Measurements from ENCODE around the gene PTX4. TPM values are rescaled to one million over a fixed set of nuclear protein-coding genes. Genes with fewer than 3 reads are reported as not detected.

PTX4 gene
- total and polyA plus RNA-seq, 2 donors: 0.10 TPM; not detected in 1

DNA sequence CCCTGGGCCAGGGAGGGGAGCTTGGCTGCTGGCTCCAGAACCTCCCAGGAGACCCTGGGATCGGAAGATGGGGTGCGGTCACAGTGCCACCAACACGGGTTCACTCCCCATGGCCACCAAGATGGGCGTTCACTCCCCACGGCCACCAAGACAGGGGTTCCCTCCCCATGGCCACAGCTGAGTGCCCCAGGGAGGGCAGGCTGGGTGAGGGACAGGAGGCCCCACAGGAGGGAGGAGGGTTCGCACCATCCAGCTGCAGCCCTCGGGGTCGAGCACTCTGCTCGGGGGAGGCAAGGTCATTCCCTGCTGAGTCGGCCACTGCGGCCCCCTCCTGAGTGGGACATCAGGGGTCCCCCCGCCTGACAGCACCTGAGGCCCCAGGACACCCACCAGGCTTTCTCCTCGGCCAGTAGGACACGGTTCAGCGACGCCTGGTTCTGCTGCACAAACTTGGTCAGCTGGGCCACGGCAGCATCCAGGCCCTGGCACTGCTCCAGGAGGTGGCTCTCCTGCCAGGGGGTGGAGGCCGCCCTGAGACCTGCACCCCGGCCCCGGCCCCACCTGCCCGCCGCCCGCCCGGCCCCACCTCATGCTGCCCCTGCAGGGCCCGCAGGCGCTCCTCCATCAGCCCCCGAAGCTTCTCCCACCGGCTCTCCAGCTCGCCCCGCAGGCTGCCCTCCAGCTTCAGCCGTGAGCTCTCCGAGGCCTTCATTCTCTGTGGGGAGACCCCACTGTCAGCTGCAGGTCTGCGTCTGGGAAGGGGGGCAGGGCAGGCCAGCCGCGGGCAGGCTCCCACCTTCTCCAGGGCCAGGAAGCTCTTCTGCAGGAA, 50.3 kb downstream of the PTX4 start:
- no peak for DNase-seq (ENCODE audit: extremely low spot score)
- 83% methylated on average over 35 of the region's 35 CpGs for WGBS
- no peaks in the 10 kb centered on the region for H3K4me1 ChIP-seq (ENCODE audit: insufficient read depth)
- no peak overlapping the region for H3K4me3 ChIP-seq (ENCODE audit: low read depth, low read length)
- no peak overlapping the region for H3K27ac ChIP-seq (ENCODE audit: low read depth)
- no peaks in the 10 kb centered on the region for H3K36me3 ChIP-seq (ENCODE audit: insufficient read depth)

DNA sequence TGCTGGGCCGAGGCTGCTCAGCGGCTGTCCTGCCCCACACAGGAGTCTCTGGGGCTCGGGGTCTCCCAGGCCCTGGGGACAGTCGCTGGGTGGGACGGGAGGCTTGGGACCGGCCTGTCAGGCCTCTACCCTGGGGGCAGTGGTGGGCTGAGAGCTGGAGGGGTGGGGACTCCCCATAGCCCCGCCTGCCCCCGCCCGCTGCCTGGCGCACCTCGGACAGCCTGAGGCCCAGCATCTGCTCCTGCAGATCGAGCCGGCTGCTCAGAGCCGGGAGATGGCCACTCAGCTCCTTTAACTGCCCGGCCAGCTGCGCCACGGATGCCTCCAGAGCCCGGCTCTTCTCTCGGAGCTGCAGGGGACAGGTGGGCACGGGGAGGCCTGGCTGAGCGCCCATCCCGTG, 51.1 kb downstream of the PTX4 start:
- Histone ChIP-seq H3K4me3 (ENCODE audit: low read depth, low read length) (no peak overlapping the region), H3K4me1 (ENCODE audit: insufficient read depth) (no peaks in the 10 kb centered on the region), H3K36me3 (ENCODE audit: insufficient read depth) (no peaks in the 10 kb centered on the region), H3K27ac (ENCODE audit: low read depth) (no peak overlapping the region)
- WGBS: 84% methylated on average over 22 of the region's 22 CpGs
- no peak for DNase-seq (ENCODE audit: extremely low spot score)

GRCh38 chr16:1436731-1437355, 51.9 kb downstream of the PTX4 start:
- Histone ChIP-seq H3K4me3 (ENCODE audit: low read depth, low read length) (no peak overlapping the region), H3K27ac (ENCODE audit: low read depth) (no peak overlapping the region), H3K36me3 (ENCODE audit: insufficient read depth) (no peaks in the 10 kb centered on the region), H3K4me1 (ENCODE audit: insufficient read depth) (no peaks in the 10 kb centered on the region)
- 91% methylated on average over 47 of the region's 47 CpGs for WGBS
- no peak for DNase-seq (ENCODE audit: extremely low spot score)

DNA sequence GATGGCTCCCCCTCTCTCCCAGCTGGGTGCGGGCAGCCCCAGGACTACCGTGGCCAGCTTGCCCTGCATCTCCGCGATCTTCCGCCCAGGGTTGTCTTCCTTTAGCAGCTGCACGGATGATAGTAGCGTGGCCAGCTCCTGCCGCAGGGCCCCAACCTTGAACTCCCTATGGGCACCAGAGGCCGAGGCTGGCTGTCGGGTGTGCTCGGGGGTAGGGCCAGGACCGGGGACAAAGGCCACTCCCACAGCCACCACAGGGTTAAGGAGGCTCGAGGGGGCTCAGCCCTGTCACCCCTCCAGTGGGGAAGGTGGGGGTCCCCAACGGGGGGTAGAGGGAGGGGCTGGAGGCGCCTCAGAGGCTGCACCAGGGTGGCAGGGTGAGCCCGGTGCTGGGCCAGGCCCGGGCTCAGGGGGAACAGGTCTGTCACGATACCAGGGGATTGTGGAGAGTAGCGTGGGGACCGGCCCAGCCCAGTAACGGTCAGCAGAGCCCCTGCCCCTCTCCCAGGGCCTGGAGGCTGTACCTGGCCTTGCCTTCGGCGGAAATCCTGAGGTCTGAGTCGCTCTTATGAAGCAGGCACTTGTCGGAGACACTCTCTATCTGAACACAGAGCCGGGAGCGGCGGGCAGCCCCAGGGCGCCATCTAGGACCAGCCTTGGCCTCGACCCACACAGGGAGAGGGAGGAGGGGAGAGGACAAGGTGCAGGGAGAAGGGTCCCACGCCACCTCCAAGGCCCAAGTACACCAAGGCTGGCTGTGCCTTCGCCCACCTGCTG, 52.6 kb downstream of the PTX4 start:
- Histone ChIP-seq H3K4me3 (ENCODE audit: low read depth, low read length) (no peak overlapping the region), H3K36me3 (ENCODE audit: insufficient read depth) (no peaks in the 10 kb centered on the region), H3K27ac (ENCODE audit: low read depth) (no peak overlapping the region), H3K4me1 (ENCODE audit: insufficient read depth) (no peaks in the 10 kb centered on the region)
- no peak for DNase-seq (ENCODE audit: extremely low spot score)
- WGBS: 84% methylated on average over 32 of the region's 32 CpGs

Other genes with a start within 250 kb of the PTX4 start
- gene TPSAB1, start 248.2 kb downstream of the PTX4 start, total RNA-seq: 10.8 TPM
- gene TPSAB1, start 248.2 kb downstream of the PTX4 start, polyA plus RNA-seq: 72.9 TPM
- gene TPSD1, start 232.9 kb downstream of the PTX4 start, total RNA-seq: 1.1 TPM
- gene TPSD1, start 232.9 kb downstream of the PTX4 start, polyA plus RNA-seq: 2.1 TPM
- 41.9 TPM for gene UBE2I, start 179.3 kb downstream of the PTX4 start, total RNA-seq
- 84.1 TPM for gene UBE2I, start 179.3 kb downstream of the PTX4 start, polyA plus RNA-seq
- 0.63 TPM for gene BAIAP3, start 155.3 kb downstream of the PTX4 start, total RNA-seq
- gene BAIAP3, start 155.3 kb downstream of the PTX4 start, polyA plus RNA-seq: 2.7 TPM
- 22.3 TPM for gene TSR3, start 137.1 kb downstream of the PTX4 start, total RNA-seq
- gene TSR3, start 137.1 kb downstream of the PTX4 start, polyA plus RNA-seq: 62.1 TPM
- 28.0 TPM for gene GNPTG, start 137.0 kb downstream of the PTX4 start, total RNA-seq
- gene GNPTG, start 137.0 kb downstream of the PTX4 start, polyA plus RNA-seq: 70.4 TPM
- 11.2 TPM for gene UNKL, start 74.2 kb downstream of the PTX4 start, total RNA-seq
- 18.7 TPM for gene UNKL, start 74.2 kb downstream of the PTX4 start, polyA plus RNA-seq
- 8.5 TPM for gene UQCC4, start 68.2 kb downstream of the PTX4 start, total RNA-seq
- 26.4 TPM for gene UQCC4, start 68.2 kb downstream of the PTX4 start, polyA plus RNA-seq
- not detected for gene PERCC1, start 57.9 kb downstream of the PTX4 start, total RNA-seq
- gene PERCC1, start 57.9 kb downstream of the PTX4 start, polyA plus RNA-seq: not detected
- gene CCDC154, start 44.4 kb downstream of the PTX4 start, total RNA-seq: 0.37 TPM
- gene CCDC154, start 44.4 kb downstream of the PTX4 start, polyA plus RNA-seq: 0.86 TPM
- 19.6 TPM for gene CLCN7, start 13.9 kb downstream of the PTX4 start, total RNA-seq
- 64.0 TPM for gene CLCN7, start 13.9 kb downstream of the PTX4 start, polyA plus RNA-seq
- 10.6 TPM for gene TELO2, start 4.4 kb upstream of the PTX4 start, total RNA-seq
- 39.7 TPM for gene TELO2, start 4.4 kb upstream of the PTX4 start, polyA plus RNA-seq
- gene TMEM204, start 44.7 kb upstream of the PTX4 start, total RNA-seq: 10.0 TPM
- 66.0 TPM for gene TMEM204, start 44.7 kb upstream of the PTX4 start, polyA plus RNA-seq
- 22.2 TPM for gene IFT140, start 123.1 kb upstream of the PTX4 start, total RNA-seq
- 18.3 TPM for gene IFT140, start 123.1 kb upstream of the PTX4 start, polyA plus RNA-seq
- 10.3 TPM for gene CRAMP1, start 123.4 kb upstream of the PTX4 start, total RNA-seq
- gene CRAMP1, start 123.4 kb upstream of the PTX4 start, polyA plus RNA-seq: 11.2 TPM
- gene JPT2, start 189.3 kb upstream of the PTX4 start, total RNA-seq: 37.3 TPM
- gene JPT2, start 189.3 kb upstream of the PTX4 start, polyA plus RNA-seq: 30.7 TPM
- gene MAPK8IP3, start 217.3 kb upstream of the PTX4 start, total RNA-seq: 36.8 TPM
- 47.0 TPM for gene MAPK8IP3, start 217.3 kb upstream of the PTX4 start, polyA plus RNA-seq

All from urinary bladder (tissue), 4 donors.